ENCODE data around the gene MALT1. TPM values are rescaled to one million over a fixed set of nuclear protein-coding genes. Genes with fewer than 3 reads are reported as not detected.
"Not testable (repeated sequence)": the region's sequence is repeated elsewhere in the genome, so short reads cannot be mapped to it uniquely, and the experiment has no call there.

MALT1 gene
- total RNA-seq, 2 experiments from 2014 or later, result 42.5 to 44.3 TPM

GRCh38 chr18:58761970-58762780 is 90.9 kb downstream of the MALT1 start:
- intact Hi-C loops (cut with micrococcal nuclease), result loop anchor here (5.0 to 10.0 kb wide), 3 partner anchors 65 to 717 kb away; partner anchors contain the start of genes MALT1 and NEDD4L
- ChIA-PET POLR2A (no interaction called here), CTCF (interaction anchor here (1.1 to 10.9 kb wide), 7 partner anchors 8 to 308 kb away, joined by 3 to 442 read pairs (median 37); partner anchors contain the start of gene MALT1)
- peaks cover 18% of the 10 kb centered on the region for H3K4me1 Mint-ChIP-seq (ENCODE audit: low read depth)
- no peak overlapping the region for H3K4me3 Mint-ChIP-seq
- DNase-seq, result no peak
- H3K27ac Mint-ChIP-seq, result no peak overlapping the region
- H3K9me3 Mint-ChIP-seq, result no peaks in the 10 kb centered on the region
- no peaks in the 10 kb centered on the region for H3K36me3 Mint-ChIP-seq
- H3K27me3 Mint-ChIP-seq, result peaks cover 21% of the 10 kb centered on the region

GRCh38 chr18:58762781-58763171 is 91.5 kb downstream of the MALT1 start:
- DNase-seq, result no peak
- Mint-ChIP-seq H3K36me3 (no peaks in the 10 kb centered on the region), H3K27ac (no peak overlapping the region), H3K27me3 (peaks cover 23% of the 10 kb centered on the region), H3K4me3 (no peak overlapping the region), H3K9me3 (no peaks in the 10 kb centered on the region), H3K4me1 (ENCODE audit: low read depth) (peaks cover 18% of the 10 kb centered on the region)
- intact Hi-C loops (cut with micrococcal nuclease), result loop anchor here (5.0 to 10.0 kb wide), 3 partner anchors 65 to 718 kb away; partner anchors contain the start of genes MALT1 and NEDD4L
- CTCF ChIA-PET, result interaction anchor here (0.6 to 10.9 kb wide), 10 partner anchors 9 to 445 kb away, joined by 3 to 442 read pairs (median 36); partner anchors contain the start of gene MALT1
- POLR2A ChIA-PET, result no interaction called here

- no peak overlapping the region for H3K4me3 Mint-ChIP-seq
- H3K27ac Mint-ChIP-seq, result no peak overlapping the region
- no peak for DNase-seq
- CTCF ChIA-PET, result interaction anchor here (1.3 to 10.9 kb wide), 3 partner anchors 14 to 304 kb away, joined by 3 to 442 read pairs (median 3); no protein-coding TSS in a partner anchor
- intact Hi-C loops (cut with micrococcal nuclease), result loop anchor here (10.0 kb wide), 1 partner anchor 721 kb away; the partner anchor contains the start of gene NEDD4L
- peaks cover 30% of the 10 kb centered on the region for H3K27me3 Mint-ChIP-seq
- H3K9me3 Mint-ChIP-seq, result no peaks in the 10 kb centered on the region
- H3K36me3 Mint-ChIP-seq, result no peaks in the 10 kb centered on the region
- H3K4me1 Mint-ChIP-seq (ENCODE audit: low read depth), result peaks cover 14% of the 10 kb centered on the region
- POLR2A ChIA-PET, result no interaction called here
These were observed 94.9 kb downstream of the MALT1 start for GRCh38 chr18:58766164-58766563.

GRCh38 chr18:58766946-58767345 is 95.7 kb downstream of the MALT1 start:
- Mint-ChIP-seq H3K36me3 (no peaks in the 10 kb centered on the region), H3K27me3 (peaks cover 30% of the 10 kb centered on the region), H3K9me3 (no peaks in the 10 kb centered on the region), H3K4me1 (ENCODE audit: low read depth) (peaks cover 6% of the 10 kb centered on the region), H3K27ac (no peak overlapping the region), H3K4me3 (no peak overlapping the region)
- ChIA-PET CTCF (interaction anchor here (0.6 to 10.9 kb wide), 5 partner anchors 11 to 636 kb away, joined by 3 to 442 read pairs (median 3); no protein-coding TSS in a partner anchor), POLR2A (no interaction called here)
- no peak for DNase-seq
- intact Hi-C loops (cut with micrococcal nuclease), result loop anchor here (10.0 kb wide), 1 partner anchor 722 kb away; the partner anchor contains the start of gene NEDD4L

- Mint-ChIP-seq H3K36me3 (no peaks in the 10 kb centered on the region), H3K9me3 (no peaks in the 10 kb centered on the region), H3K4me3 (no peak overlapping the region), H3K27me3 (peaks cover 35% of the 10 kb centered on the region), H3K27ac (no peak overlapping the region), H3K4me1 (ENCODE audit: low read depth) (peaks cover 3% of the 10 kb centered on the region)
- DNase-seq, result peak; percentile 85
- POLR2A ChIA-PET, result no interaction called here
- intact Hi-C loops (cut with micrococcal nuclease), result loop anchor here (1.0 to 10.0 kb wide), 2 partner anchors 302 to 724 kb away; partner anchors contain the start of gene NEDD4L
- CTCF ChIA-PET, result interaction anchor here (0.6 to 10.9 kb wide), 42 partner anchors 8 to 634 kb away, joined by 3 to 442 read pairs (median 5); partner anchors contain the start of gene MALT1
These were observed 97.2 kb downstream of the MALT1 start for GRCh38 chr18:58768293-58768974.

- H3K27ac Mint-ChIP-seq, result no peak overlapping the region
- intact Hi-C loops (cut with micrococcal nuclease), result loop anchor here (10.0 kb wide), 1 partner anchor 725 kb away; the partner anchor contains the start of gene NEDD4L
- H3K27me3 Mint-ChIP-seq, result peaks cover 35% of the 10 kb centered on the region
- no peaks in the 10 kb centered on the region for H3K9me3 Mint-ChIP-seq
- POLR2A ChIA-PET, result no interaction called here
- H3K4me1 Mint-ChIP-seq (ENCODE audit: low read depth), result peaks cover 3% of the 10 kb centered on the region
- H3K36me3 Mint-ChIP-seq, result no peaks in the 10 kb centered on the region
- DNase-seq, result no peak
- CTCF ChIA-PET, result interaction anchor here (0.8 to 10.9 kb wide), 18 partner anchors 9 to 633 kb away, joined by 3 to 442 read pairs (median 6); no protein-coding TSS in a partner anchor
- H3K4me3 Mint-ChIP-seq, result no peak overlapping the region
These were observed 98.1 kb downstream of the MALT1 start for GRCh38 chr18:58769321-58769720.

GRCh38 chr18:58770601-58771000 is 99.3 kb downstream of the MALT1 start:
- H3K36me3 Mint-ChIP-seq, result no peaks in the 10 kb centered on the region
- H3K27ac Mint-ChIP-seq, result no peak overlapping the region
- H3K4me3 Mint-ChIP-seq, result no peak overlapping the region
- CTCF ChIA-PET, result interaction anchor here (0.7 to 10.9 kb wide), 9 partner anchors 8 to 314 kb away, joined by 3 to 442 read pairs (median 5); no protein-coding TSS in a partner anchor
- intact Hi-C loops (cut with micrococcal nuclease), result no loop called here
- POLR2A ChIA-PET, result interaction anchor here (0.6 kb wide), 1 partner anchor 280 kb away, joined by 3 read pairs; no protein-coding TSS in a partner anchor
- peaks cover 29% of the 10 kb centered on the region for H3K27me3 Mint-ChIP-seq
- peaks cover 3% of the 10 kb centered on the region for H3K4me1 Mint-ChIP-seq (ENCODE audit: low read depth)
- no peak for DNase-seq
- no peaks in the 10 kb centered on the region for H3K9me3 Mint-ChIP-seq

- H3K4me3 Mint-ChIP-seq, result no peak overlapping the region
- intact Hi-C loops (cut with micrococcal nuclease), result no loop called here
- no peaks in the 10 kb centered on the region for H3K36me3 Mint-ChIP-seq
- POLR2A ChIA-PET, result no interaction called here
- peaks cover 3% of the 10 kb centered on the region for H3K4me1 Mint-ChIP-seq (ENCODE audit: low read depth)
- peaks cover 18% of the 10 kb centered on the region for H3K27me3 Mint-ChIP-seq
- no peak overlapping the region for H3K27ac Mint-ChIP-seq
- no peak for DNase-seq
- CTCF ChIA-PET, result interaction anchor here (5.2 kb wide), 1 partner anchor 298 kb away, joined by 109 read pairs; no protein-coding TSS in a partner anchor
- H3K9me3 Mint-ChIP-seq, result no peaks in the 10 kb centered on the region
These were observed 100.9 kb downstream of the MALT1 start for GRCh38 chr18:58772161-58772560.

- peaks cover 10% of the 10 kb centered on the region for H3K27me3 Mint-ChIP-seq
- intact Hi-C loops (cut with micrococcal nuclease), result no loop called here
- ChIA-PET CTCF (interaction anchor here (0.6 to 3.9 kb wide), 3 partner anchors 12 to 608 kb away, joined by 3 to 14 read pairs (median 11); no protein-coding TSS in a partner anchor), POLR2A (no interaction called here)
- no peak overlapping the region for H3K27ac Mint-ChIP-seq
- no peak for DNase-seq
- H3K4me1 Mint-ChIP-seq (ENCODE audit: low read depth), result no peaks in the 10 kb centered on the region
- no peak overlapping the region for H3K4me3 Mint-ChIP-seq
- H3K36me3 Mint-ChIP-seq, result no peaks in the 10 kb centered on the region
- H3K9me3 Mint-ChIP-seq, result no peaks in the 10 kb centered on the region
These were observed 104.8 kb downstream of the MALT1 start for GRCh38 chr18:58776084-58776483.

GRCh38 chr18:58776541-58776940 is 105.3 kb downstream of the MALT1 start:
- H3K27me3 Mint-ChIP-seq, result peaks cover 12% of the 10 kb centered on the region
- H3K4me3 Mint-ChIP-seq; H3K9me3 Mint-ChIP-seq; DNase-seq; POLR2A ChIA-PET; H3K4me1 Mint-ChIP-seq (ENCODE audit: low read depth); H3K27ac Mint-ChIP-seq; H3K36me3 Mint-ChIP-seq; intact Hi-C loops (cut with micrococcal nuclease): not testable (repeated sequence)
- CTCF ChIA-PET, result interaction anchor here (0.6 to 3.9 kb wide), 4 partner anchors 7 to 608 kb away, joined by 3 to 36 read pairs (median 14); no protein-coding TSS in a partner anchor

- intact Hi-C loops (cut with micrococcal nuclease), result no loop called here
- ChIA-PET POLR2A (no interaction called here), CTCF (interaction anchor here (2.7 to 3.9 kb wide), 3 partner anchors 8 to 293 kb away, joined by 13 to 36 read pairs (median 14); no protein-coding TSS in a partner anchor)
- Mint-ChIP-seq H3K36me3 (no peaks in the 10 kb centered on the region), H3K27me3 (peaks cover 10% of the 10 kb centered on the region), H3K27ac (no peak overlapping the region), H3K4me3 (no peak overlapping the region), H3K9me3 (no peaks in the 10 kb centered on the region), H3K4me1 (ENCODE audit: low read depth) (no peaks in the 10 kb centered on the region)
- no peak for DNase-seq
These were observed 106.2 kb downstream of the MALT1 start for GRCh38 chr18:58777471-58777870.

Data from activated CD4-positive, alpha-beta memory T cell treated with anti-CD3 and anti-CD28 coated beads for 36 hours (primary cell).